ENCODE data around the gene LAMA2. TPM values are rescaled to one million over a fixed set of nuclear protein-coding genes. Genes with fewer than 3 reads are reported as not detected.
"Not testable (repeated sequence)": the region's sequence is repeated elsewhere in the genome, so short reads cannot be mapped to it uniquely, and the experiment has no call there.

LAMA2 gene
- total RNA-seq, 1 donor: not detected

DNA sequence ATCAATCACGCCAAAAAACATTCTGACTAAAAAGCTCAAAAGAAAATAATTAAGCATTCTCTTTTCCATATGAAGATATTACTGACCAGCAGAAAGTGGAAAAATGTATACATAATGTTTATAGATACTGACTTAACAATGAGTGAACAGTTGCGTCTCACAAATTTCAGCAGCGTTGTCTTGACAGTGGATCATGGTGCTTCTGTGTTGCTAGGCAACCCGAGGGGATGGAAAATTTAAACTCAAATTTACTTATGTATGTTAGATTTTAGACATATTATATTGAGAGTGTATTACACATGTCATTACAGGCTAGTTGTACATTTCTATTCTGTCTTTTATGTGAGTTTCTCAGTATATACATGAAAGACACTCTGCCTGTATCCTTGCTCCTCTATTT is 110.2 kb downstream of the LAMA2 start:
- DNase-seq (ENCODE audit: low read depth in 2 of 3, low spot score in 2 of 3): no peak

GRCh38 chr6:128997880-128998279 is 114.9 kb downstream of the LAMA2 start:
- DNase-seq (ENCODE audit: low read depth in 2 of 3, low spot score in 2 of 3): no peak

- no peak for DNase-seq (ENCODE audit: low read depth in 2 of 3, low spot score in 2 of 3)
These were observed 124.0 kb downstream of the LAMA2 start for GRCh38 chr6:129006724-129007514.

- no peak for DNase-seq (ENCODE audit: low read depth in 2 of 3, low spot score in 2 of 3)
These were observed 124.9 kb downstream of the LAMA2 start for GRCh38 chr6:129007701-129008373.

GRCh38 chr6:129008591-129008990 is 125.7 kb downstream of the LAMA2 start:
- no peak for DNase-seq (ENCODE audit: low read depth in 2 of 3, low spot score in 2 of 3)

DNA sequence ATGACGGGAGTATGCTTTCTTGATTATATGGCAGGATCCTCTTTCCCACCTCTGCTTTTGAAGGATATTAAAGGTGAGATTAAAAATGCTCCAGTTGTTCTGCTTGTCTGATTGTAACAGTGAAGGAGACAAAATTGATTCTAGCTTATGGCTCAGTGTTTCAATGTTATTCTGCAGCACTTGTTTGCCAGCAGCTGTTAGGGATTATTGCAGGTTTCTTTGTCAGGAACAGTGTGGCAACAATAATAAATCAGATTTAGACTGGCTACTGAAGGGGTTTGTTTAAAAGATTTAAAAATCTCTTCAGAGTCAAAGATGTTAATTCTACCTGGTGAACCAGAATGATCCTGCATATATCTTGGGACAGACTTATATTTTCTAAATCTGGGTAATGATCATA is 126.9 kb downstream of the LAMA2 start:
- DNase-seq (ENCODE audit: low read depth in 2 of 3, low spot score in 2 of 3): no peak

- no peak for DNase-seq (ENCODE audit: low read depth in 2 of 3, low spot score in 2 of 3)
These were observed 131.4 kb downstream of the LAMA2 start for GRCh38 chr6:129014302-129014701.

DNA sequence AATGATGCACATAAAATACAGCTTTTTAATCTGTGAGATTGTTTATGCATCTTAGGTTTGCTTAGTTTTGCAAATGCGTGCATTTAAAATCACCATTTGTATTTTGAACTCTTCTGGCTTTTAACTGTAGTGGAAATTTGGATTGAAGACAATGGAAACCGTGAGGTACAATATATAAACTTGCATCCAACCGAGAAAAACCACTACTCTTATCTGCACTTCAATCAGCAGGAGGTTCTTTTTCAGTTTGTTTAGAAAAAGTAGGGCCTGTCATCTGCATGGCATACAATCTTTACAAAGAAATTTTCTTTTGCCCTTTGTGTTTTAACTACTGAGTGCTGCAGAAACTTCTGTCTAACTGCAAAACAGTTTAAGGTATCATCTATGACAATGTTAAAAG is 132.8 kb downstream of the LAMA2 start:
- DNase-seq (ENCODE audit: low read depth in 2 of 3, low spot score in 2 of 3): no peak

DNA sequence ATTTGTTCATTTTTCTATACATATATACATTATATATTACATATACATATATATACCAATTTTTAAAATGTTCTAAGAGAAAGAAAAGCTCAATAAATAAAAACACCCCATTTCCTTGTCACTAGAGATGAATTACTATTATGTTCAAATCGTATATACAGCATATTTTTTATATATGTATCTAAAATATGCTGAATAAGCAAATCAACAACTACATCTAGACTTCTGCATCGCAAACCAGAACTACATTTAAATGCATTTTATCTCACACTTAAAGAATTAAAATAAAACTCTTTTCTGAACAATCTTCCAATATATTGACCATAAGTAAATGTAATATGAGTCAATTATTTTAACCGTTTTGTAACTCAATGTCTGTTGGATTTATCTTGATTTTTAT is 133.9 kb downstream of the LAMA2 start:
- DNase-seq (ENCODE audit: low read depth in 2 of 3, low spot score in 2 of 3): no peak

- DNase-seq (ENCODE audit: low read depth in 2 of 3, low spot score in 2 of 3): no peak
These were observed 139.1 kb downstream of the LAMA2 start for GRCh38 chr6:129022011-129022553.

DNA sequence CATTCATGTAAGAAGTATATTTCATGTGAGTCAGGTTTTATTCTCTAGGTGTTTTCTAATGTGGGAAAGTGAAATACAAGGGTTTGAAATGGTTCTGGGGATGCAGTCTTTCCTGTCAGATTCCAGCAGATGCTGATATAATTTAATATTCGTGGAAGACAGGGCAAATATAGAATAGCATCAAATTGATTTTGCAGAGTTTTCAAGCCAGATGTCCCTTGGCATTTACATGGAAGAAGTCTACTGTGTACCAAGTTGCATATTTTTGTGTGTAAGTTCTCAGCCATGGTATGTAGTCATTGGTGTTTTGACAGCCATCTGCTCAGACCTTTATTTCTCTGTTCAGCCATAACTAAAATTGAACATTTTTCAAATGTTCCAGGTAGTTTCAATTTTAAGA is 143.7 kb downstream of the LAMA2 start:
- DNase-seq (ENCODE audit: low read depth in 2 of 3, low spot score in 2 of 3): no peak

DNA sequence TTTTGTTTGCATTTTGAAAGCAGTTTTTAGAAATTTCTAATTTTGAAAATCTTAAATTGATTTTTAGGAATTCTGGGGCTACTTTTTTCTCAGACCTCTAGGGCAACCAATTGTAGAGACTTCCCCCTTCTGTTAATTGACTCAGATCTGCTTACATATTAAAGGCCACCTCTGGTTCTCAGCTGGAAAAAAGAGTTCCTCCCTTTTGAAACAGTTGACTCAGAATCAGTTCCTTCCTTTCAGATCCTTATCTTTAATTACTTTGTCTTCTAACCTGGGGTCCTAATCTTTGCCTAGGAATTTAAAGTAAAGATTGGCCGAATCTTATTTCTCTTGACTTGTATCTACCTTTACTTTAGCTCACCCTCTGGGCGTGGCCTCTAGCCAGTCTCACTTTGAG is 146.8 kb downstream of the LAMA2 start:
- DNase-seq (ENCODE audit: low read depth in 2 of 3, low spot score in 2 of 3): no peak

DNA sequence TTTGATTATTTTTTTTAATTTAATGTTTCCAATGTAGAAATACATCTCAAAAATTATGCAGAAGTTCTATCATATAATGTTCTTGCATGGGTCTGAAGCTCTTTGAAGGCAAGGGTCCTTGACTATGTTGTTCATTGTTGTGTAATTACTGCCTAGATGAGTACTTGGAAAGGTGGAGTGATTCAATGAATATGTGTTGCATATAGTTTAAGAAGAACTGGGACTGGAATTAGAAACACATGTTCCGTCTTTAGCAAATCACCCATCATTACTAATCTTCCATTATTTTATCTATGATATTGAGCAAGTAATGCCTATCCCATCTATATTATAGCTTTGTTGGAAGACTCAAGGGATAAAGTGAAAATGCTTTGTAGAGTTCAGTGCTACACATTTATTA is 147.3 kb downstream of the LAMA2 start:
- DNase-seq (ENCODE audit: low read depth in 2 of 3, low spot score in 2 of 3): no peak

- no peak for DNase-seq (ENCODE audit: low read depth in 2 of 3, low spot score in 2 of 3)
These were observed 148.2 kb downstream of the LAMA2 start for GRCh38 chr6:129031051-129031599.

- DNase-seq (ENCODE audit: low read depth in 2 of 3, low spot score in 2 of 3): no peak
These were observed 149.7 kb downstream of the LAMA2 start for GRCh38 chr6:129032602-129033001.

DNA sequence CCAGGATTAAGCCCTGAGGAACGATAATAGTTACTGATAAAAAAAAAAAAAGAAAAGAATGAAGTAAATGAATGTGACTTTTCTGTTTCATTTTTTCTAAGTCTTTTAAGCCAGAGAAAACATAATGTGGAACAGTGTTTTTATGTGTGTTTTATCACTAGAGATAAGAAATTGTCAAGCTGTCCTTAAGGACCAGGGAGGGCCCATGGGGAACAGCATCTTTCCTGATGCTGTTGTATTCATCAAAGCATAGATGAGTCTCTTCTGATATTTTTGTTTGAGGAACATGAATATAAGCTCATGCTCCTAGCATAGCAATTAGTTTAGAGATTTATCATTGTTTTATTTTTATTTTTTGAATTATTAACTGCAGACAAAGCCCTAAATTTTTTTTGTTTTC is 150.2 kb downstream of the LAMA2 start:
- DNase-seq (ENCODE audit: low read depth in 2 of 3, low spot score in 2 of 3): no peak

DNA sequence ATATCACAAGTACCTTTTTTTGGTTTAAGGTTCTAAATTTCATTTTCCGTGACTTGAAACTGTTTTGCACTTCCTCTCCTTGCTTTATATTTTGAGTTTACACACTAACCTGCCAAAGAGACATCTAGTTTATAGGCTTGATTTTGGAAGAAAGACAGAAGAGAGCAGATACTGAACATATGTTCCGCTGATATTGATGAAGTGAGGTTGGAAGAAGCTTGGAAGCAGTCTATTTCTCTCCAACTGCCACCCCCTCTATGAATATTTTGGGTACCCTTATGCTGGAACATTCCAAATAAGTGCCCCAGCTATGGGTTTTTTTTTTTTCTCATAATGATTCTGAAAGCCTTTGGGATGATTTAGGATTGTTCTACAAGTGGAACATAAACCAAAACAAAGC is 150.6 kb downstream of the LAMA2 start:
- DNase-seq (ENCODE audit: low read depth in 2 of 3, low spot score in 2 of 3): no peak

- DNase-seq (ENCODE audit: low read depth in 2 of 3, low spot score in 2 of 3): no peak
These were observed 158.6 kb downstream of the LAMA2 start for GRCh38 chr6:129041563-129041962.

GRCh38 chr6:129046526-129046925 is 163.6 kb downstream of the LAMA2 start:
- no peak for DNase-seq (ENCODE audit: low read depth in 2 of 3, low spot score in 2 of 3)

DNA sequence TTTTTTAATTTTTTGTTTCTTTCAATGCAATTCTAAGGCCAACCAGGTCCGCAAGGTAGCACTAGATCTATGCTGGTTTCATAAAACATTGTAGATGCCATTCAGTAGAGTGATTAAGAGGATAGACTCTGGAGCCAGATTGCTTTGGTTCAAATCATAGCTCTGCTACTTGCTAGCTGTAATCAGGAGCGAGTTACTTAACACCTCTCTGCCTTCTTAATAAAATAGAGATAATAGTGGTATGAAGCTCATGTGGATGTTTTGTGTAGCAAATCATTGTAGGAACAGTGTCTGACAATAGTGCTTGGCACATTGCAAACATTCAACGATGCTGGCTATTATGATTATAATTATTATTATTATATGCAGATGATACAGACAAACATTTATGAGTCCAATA is 164.9 kb downstream of the LAMA2 start:
- DNase-seq (ENCODE audit: low read depth in 2 of 3, low spot score in 2 of 3): no peak

DNA sequence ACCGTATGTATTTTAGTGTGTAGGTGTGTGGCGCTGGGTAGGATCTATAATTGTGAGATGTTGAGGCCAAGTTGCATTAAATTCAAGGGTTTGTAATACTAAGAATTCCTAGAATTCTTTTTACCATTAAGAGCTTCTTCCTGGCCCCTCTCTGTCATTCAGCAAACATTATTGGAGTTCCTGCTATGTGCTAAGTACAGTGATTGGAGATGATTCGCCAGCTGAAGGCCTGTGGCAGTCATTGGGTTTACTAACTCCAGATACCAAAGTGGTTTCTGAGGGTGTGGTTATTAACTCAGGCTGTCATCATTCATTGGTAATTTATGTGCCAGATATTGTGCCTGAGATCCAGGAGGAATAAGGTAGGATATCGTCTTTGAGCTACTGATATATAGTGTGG is 167.1 kb downstream of the LAMA2 start:
- no peak for DNase-seq (ENCODE audit: low read depth in 2 of 3, low spot score in 2 of 3)

DNA sequence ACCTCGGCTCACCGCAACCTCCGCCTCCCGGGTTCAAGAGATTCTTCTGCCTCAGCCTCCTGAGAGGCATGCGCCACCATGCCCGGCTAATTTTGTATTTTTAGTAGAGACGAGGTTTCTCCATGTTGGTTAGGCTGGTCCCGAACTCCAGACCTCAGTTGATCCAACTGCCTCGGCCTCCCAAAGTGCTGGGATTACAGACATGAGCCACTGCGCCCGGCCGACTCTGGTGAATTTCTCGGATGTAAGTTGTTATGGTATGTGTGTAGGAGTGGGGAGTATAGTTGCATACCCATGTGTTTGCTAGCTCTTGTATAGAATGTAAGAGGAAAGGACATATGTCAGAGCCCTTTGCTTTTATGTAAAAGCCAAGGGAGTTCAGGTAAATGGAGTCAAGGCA is 170.2 kb downstream of the LAMA2 start:
- DNase-seq (ENCODE audit: low read depth in 2 of 3, low spot score in 2 of 3): not testable (repeated sequence)

All from hematopoietic multipotent progenitor cell (in vitro differentiated cells).